Measurements from ENCODE around the gene CCDC85C. TPM values are rescaled to one million over a fixed set of nuclear protein-coding genes. Genes with fewer than 3 reads are reported as not detected.

CCDC85C gene
- total RNA-seq, 4 donors from 2014 or later, result 0.34 to 1.7 (median 0.80) TPM

DNA sequence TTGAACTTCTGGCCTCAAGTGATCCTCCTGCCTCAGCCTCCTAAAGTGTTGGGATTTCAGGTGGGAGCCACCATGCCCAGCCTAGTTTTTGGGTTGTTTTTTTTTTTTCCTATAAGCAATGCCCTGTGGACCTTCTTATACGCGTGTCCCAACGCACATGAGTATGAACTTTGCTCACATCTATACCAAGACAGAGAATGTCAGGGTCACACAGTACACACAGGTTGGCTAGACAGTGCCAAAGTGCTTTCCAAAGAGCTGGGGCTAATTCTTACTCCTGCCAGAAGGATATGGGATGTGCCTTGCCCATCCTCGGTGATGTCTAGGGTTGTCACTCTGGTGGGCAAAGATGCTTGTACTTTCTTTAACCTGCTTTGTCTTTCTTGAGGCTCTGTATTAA lies 7.6 kb upstream of the CCDC85C start:
- TF ChIP-seq, protein P1, sequence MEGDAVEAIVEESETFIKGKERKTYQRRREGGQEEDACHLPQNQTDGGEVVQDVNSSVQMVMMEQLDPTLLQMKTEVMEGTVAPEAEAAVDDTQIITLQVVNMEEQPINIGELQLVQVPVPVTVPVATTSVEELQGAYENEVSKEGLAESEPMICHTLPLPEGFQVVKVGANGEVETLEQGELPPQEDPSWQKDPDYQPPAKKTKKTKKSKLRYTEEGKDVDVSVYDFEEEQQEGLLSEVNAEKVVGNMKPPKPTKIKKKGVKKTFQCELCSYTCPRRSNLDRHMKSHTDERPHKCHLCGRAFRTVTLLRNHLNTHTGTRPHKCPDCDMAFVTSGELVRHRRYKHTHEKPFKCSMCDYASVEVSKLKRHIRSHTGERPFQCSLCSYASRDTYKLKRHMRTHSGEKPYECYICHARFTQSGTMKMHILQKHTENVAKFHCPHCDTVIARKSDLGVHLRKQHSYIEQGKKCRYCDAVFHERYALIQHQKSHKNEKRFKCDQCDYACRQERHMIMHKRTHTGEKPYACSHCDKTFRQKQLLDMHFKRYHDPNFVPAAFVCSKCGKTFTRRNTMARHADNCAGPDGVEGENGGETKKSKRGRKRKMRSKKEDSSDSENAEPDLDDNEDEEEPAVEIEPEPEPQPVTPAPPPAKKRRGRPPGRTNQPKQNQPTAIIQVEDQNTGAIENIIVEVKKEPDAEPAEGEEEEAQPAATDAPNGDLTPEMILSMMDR (IDR thresholded peaks at IDR 0.05; ENCODE audit: low read depth), result no peak

DNA sequence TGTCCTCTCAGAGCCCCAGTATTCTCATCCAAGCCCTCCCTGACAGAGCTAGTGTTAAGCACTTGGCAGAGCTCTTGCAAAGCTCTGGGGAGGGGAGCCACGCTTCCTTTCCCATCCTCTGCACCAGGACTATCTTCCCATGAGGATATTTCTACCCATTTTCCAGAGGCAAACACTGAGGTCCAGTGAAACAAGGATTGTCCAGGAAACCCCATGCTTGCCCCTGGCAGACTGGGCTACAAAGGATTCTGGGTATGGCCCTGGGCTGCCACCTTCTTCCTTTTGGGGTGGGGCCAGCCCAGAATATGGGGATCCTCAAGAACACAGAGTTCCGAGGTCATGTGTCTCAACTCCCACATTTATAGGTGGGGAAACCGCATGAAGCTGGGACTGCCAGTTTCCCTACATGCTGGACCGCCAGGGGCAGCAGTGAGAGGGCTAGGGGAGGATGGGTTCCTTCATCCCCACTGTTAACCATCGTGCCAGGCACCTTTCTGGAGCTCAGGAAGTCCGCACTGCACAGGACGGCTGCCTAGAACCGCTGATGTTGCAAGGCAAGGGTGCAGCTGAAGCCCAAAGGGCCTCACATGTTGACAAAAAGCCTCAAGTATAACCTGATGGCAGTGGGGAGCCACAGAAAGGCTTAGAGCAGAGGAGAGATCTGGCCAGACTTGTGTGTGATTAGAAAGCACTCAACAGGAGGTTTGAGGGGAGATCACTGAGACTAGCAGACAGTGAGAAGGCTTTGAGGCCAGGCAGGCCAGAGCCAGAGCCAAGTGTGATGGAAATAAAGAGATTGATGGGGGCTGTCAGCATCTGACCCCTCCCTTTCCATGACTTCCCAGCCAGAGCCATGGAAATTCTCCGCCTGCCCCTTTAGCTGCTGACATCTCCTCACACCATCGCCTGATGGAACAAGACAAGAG lies 5.5 kb upstream of the CCDC85C start:
- TF ChIP-seq, protein P1 (IDR thresholded peaks at IDR 0.05; ENCODE audit: low read depth), result no peak

DNA sequence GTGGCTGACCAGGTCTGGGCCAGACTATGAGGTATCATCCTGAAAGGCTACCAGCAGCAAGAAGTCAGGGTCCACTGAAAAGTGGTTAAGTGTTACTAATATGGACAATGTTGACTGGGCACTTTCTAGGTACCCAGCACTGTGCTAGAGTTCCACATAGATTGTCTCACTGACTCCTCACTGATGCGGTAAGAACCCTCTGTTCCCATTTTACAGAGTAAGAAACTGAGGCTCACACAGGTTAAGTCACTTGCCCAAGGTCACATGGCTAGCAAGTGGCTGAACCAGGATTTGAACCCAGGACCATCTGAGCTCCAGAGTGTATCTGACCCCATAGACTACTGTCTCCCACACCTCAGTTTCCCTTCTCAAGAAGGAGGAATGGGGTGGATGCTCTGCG lies 4.6 kb upstream of the CCDC85C start:
- TF ChIP-seq, protein P1 (IDR thresholded peaks at IDR 0.05; ENCODE audit: low read depth), result no peak

DNA sequence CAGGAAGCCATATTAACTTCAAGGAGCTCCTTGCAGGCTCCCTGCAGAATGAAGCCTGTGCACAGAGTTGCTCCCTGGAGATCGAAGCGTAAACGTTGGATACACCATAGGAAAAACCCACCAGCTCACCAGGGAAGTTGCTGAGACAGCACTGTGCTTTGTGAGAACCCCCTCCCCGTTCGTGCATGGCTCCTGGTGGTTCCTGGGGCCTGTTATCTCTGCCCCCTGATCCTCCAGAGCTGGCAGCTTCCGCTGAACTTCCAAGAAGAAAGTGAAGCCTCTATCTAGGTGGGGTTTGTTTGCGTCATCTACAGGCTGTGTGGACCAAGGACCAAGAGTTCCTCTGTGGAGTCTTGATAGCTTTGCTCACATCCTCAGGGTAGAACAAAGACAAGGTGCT lies 2.4 kb upstream of the CCDC85C start:
- TF ChIP-seq, protein P1 (IDR thresholded peaks at IDR 0.05; ENCODE audit: low read depth), result no peak

DNA sequence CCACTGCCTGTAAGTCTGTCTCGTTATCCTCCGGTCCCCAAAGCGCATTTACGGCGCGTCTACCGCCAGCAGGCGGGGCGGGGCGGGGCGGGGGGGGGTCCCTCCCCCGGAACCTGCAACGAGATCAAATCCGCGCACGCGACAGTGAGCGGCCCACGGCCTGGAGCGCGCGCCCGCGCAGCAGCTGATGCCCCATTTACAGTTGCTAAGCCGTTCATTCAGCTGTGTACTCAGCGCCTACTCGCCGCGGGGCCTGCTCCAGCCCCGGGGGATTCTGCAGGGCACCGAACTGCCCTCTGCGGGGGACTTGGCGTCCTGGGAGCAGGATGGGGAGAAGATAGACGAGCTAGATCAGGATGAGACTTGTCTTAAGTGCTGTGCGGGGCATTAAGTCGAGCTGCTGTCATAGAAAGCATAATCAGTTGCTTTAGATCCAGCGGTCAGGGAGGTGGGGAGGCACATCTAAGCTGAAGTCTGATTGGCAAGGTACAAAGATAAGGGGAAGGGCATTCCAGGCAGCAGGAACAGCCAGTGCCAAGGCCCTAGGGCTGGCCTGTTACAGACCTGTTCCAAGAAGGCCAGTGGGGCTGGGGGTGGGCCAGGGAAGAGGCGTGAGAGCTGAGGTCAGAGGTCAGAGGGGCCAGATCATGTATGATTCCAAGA lies 1.4 kb upstream of the CCDC85C start:
- TF ChIP-seq, protein P1 (IDR thresholded peaks at IDR 0.05; ENCODE audit: low read depth), result no peak

DNA sequence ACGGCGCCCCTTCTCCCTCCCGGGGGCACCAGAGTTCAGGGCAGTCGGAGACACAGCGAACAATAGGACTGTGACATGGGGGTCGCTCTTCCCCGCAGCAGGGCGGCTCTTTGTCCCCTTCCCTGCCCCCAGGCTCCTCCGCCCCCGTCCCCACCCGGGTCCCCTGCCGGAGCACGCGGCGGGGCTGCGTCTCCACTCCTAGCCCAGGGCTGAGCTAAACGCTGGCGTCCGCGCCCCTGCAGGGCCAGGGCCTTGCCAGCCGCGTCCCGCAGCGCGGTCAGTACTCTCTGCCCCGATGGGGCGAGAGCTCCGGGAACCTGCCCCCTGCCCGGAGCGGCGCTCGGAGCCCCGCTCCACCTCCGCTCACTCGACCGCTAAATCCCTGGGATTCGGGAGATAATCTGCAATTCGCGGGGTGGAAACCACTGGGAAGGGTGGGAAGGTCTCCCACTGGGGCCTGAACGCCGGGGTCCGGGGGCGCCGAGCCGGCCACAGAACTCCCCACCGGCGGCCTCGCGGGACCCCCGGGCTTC lies 825 bp upstream of the CCDC85C start:
- TF ChIP-seq, protein P1 (IDR thresholded peaks at IDR 0.05; ENCODE audit: low read depth), result no peak

DNA sequence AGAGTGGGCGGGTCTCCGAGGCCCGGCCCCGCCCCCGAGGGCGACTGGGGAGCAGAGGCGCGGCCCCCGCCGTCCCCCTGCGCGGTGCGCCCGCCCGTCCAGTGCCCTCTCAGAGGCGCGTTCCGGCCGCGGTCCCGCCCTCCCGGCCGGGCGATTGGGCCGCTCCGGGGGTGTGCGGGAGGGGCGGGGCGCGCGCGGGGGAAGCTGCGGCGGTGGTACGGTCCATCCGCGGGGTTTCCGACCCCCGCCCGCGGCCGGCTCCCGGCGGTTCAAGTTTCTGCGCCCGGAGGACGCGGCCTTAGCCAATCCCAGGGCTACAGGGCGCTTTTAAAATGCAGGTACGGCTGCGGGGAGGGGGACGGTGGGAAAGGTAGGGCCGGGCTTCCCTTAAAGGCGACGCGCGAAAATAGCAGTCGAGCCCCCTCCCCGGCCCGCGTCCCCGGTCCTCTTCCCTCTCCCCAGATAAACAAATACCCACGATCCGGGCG lies 315 bp upstream of the CCDC85C start:
- TF ChIP-seq, protein P1 (IDR thresholded peaks at IDR 0.05; ENCODE audit: low read depth), result no peak

Data from subcutaneous adipose tissue (tissue), 4 donors.